ENCODE data around the gene RBMS1. TPM values are rescaled to one million over a fixed set of nuclear protein-coding genes. Genes with fewer than 3 reads are reported as not detected.
A peak's percentile ranks its signal among the peaks of the same experiment; 100 is the strongest.

RBMS1 gene
- total RNA-seq, 1 experiment from 2014 or later: 61.9 TPM

DNA sequence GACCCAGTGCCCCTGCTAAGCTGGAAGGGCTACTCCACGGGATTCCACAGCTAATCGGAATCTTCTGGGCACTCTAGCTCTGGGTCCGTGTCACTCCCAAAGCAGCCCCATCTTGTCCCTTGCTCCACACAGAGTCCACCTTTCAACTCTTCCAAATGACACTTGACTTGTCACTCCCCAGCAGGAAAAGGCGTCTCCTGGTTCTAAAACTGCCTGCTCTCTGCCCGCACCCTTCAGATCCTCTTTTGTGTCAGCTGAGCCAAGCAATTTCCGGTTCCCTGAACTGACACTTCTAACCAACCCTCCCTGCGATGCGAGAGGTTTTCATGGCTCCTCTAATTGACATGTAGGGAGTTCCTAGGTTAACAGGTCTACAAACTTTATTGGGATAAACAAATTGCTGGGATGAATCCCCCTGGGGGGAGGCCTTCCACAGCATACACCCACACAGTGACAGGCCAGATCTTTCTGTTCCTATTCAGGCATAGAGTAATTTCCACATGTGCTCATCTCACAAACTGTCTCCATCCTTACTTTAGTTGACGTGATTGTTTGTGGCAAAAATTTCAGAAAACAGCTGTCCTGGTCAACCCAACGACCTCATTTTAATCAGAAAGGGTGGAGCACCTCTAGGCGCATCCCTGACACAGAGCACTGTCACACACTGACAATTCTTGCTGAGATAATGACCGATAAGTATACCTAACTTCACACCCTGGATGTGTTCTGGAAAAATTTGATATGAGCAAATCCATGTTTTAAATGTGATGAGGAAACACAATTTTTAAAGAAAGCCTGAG lies 104.9 kb downstream of the RBMS1 start:
- intact Hi-C loops (cut with micrococcal nuclease; ENCODE audit: unreplicated experiment): no loop called here
- peaks cover 41% of the 10 kb centered on the region for H3K4me1 Mint-ChIP-seq (ENCODE audit: low read depth, unreplicated experiment)
- no peak overlapping the region for H3K4me3 Mint-ChIP-seq (ENCODE audit: low read depth, unreplicated experiment)
- peaks cover 11% of the 10 kb centered on the region for H3K36me3 Mint-ChIP-seq (ENCODE audit: insufficient read depth, unreplicated experiment)
- no peaks in the 10 kb centered on the region for H3K9me3 Mint-ChIP-seq (ENCODE audit: low read depth, unreplicated experiment)
- no TSS peak for BruUV-seq (replicated peaks)
- H3K27me3 Mint-ChIP-seq (ENCODE audit: unreplicated experiment): no peaks in the 10 kb centered on the region
- TF ChIP-seq, protein P1, sequence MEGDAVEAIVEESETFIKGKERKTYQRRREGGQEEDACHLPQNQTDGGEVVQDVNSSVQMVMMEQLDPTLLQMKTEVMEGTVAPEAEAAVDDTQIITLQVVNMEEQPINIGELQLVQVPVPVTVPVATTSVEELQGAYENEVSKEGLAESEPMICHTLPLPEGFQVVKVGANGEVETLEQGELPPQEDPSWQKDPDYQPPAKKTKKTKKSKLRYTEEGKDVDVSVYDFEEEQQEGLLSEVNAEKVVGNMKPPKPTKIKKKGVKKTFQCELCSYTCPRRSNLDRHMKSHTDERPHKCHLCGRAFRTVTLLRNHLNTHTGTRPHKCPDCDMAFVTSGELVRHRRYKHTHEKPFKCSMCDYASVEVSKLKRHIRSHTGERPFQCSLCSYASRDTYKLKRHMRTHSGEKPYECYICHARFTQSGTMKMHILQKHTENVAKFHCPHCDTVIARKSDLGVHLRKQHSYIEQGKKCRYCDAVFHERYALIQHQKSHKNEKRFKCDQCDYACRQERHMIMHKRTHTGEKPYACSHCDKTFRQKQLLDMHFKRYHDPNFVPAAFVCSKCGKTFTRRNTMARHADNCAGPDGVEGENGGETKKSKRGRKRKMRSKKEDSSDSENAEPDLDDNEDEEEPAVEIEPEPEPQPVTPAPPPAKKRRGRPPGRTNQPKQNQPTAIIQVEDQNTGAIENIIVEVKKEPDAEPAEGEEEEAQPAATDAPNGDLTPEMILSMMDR (IDR thresholded peaks at IDR 0.05; ENCODE audit: unreplicated experiment): no peak
- DNase-seq: no peak
- no peak overlapping the region for H3K27ac Mint-ChIP-seq (ENCODE audit: unreplicated experiment)
- CTCF ChIA-PET: no interaction called here

DNA sequence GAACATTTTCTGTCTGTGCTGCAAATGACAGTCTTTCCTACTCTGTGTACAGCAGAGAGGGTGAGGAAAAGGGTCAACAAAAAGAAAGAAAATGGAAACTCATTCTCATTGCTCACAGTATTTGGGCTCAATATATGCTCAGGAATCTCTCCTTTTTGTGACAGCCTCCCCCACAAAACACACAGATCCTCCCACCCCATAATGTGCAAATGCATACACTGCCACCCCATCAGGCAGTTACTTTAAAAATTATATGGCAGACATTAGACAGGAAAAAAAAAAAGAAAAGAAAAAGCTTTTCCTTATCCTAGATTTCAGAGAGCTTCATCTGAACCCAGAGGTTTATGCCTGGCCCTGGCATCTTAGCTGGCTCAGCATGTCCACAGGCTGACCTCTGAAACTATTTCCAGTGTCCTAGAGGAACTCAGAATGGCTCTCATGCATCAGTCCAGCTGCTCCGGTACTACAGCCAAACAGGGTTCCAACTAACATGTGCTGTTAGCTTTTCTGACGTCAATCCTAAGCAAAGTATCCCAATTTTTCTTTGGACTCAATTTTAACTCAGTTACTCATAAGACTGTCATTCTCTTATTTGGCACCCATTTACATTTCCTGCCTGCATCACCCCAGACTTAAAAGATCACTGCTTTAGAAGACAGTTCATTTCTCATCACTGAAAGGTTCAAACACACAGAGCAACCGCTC lies 105.9 kb downstream of the RBMS1 start:
- no peak for DNase-seq
- Mint-ChIP-seq H3K4me1 (ENCODE audit: low read depth, unreplicated experiment) (peaks cover 41% of the 10 kb centered on the region), H3K4me3 (ENCODE audit: low read depth, unreplicated experiment) (no peak overlapping the region), H3K9me3 (ENCODE audit: low read depth, unreplicated experiment) (no peaks in the 10 kb centered on the region), H3K27ac (ENCODE audit: unreplicated experiment) (no peak overlapping the region), H3K36me3 (ENCODE audit: insufficient read depth, unreplicated experiment) (peaks cover 10% of the 10 kb centered on the region), H3K27me3 (ENCODE audit: unreplicated experiment) (no peaks in the 10 kb centered on the region)
- intact Hi-C loops (cut with micrococcal nuclease; ENCODE audit: unreplicated experiment): no loop called here
- BruUV-seq (replicated peaks): no TSS peak
- CTCF ChIA-PET: no interaction called here
- TF ChIP-seq, protein P1 (IDR thresholded peaks at IDR 0.05; ENCODE audit: unreplicated experiment): no peak

DNA sequence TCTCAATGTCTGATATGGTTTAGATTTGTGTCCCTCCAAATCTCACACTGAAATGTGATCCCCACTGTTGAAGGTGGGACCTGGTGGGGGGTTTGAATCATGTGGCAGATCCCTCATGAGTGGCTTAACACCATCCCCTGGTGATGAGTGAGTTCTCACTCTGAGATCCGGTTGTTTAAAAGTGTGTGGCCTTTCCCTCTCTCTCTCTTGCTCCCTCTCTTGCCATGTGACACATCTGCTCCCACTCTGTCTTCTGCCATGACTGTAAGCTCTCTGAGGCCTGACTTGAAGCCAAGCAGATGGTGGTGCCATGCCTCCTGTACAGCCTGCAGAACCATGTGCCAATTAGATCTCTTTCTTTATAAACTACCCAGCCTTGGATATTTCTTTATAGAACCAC lies 108.8 kb downstream of the RBMS1 start:
- Mint-ChIP-seq H3K36me3 (ENCODE audit: insufficient read depth, unreplicated experiment) (peaks cover 5% of the 10 kb centered on the region), H3K9me3 (ENCODE audit: low read depth, unreplicated experiment) (no peaks in the 10 kb centered on the region), H3K4me1 (ENCODE audit: low read depth, unreplicated experiment) (peaks cover 52% of the 10 kb centered on the region), H3K27ac (ENCODE audit: unreplicated experiment) (no peak overlapping the region), H3K4me3 (ENCODE audit: low read depth, unreplicated experiment) (no peak overlapping the region), H3K27me3 (ENCODE audit: unreplicated experiment) (no peaks in the 10 kb centered on the region)
- intact Hi-C loops (cut with micrococcal nuclease; ENCODE audit: unreplicated experiment): no loop called here
- TF ChIP-seq, protein P1 (IDR thresholded peaks at IDR 0.05; ENCODE audit: unreplicated experiment): no peak
- no peak for DNase-seq
- CTCF ChIA-PET: interaction anchor here (0.7 kb wide), 1 partner anchor 139 kb away, joined by 3 read pairs; no protein-coding TSS in a partner anchor
- BruUV-seq (replicated peaks): no TSS peak

DNA sequence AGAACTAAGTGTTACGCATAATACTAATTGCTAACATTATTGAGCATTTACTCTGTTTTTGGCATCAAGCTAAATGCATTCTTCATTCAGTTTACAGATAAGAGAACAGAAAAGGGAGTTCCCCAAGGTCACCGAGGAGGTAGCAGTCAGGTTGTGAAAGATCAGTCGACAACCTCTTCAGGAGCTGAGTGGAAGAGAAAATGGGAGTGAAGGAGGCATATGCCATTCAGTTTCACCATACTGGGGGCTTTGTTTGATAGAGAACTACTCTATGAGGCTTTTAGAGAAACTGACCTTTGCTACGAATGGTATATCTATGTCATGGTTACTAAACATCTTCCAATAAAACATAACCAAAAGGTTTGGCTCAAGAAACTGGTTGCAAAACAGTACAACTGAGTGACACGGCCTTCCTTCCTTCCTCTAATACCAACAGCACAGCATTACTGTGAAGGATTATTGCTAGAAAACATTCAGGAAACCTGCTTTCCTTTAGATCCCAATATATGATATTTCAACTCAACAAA lies 112.1 kb downstream of the RBMS1 start:
- intact Hi-C loops (cut with micrococcal nuclease; ENCODE audit: unreplicated experiment): no loop called here
- no peak for DNase-seq
- no peak overlapping the region for H3K4me3 Mint-ChIP-seq (ENCODE audit: low read depth, unreplicated experiment)
- BruUV-seq (replicated peaks): no TSS peak
- peaks cover 5% of the 10 kb centered on the region for H3K36me3 Mint-ChIP-seq (ENCODE audit: insufficient read depth, unreplicated experiment)
- H3K4me1 Mint-ChIP-seq (ENCODE audit: low read depth, unreplicated experiment): peaks cover 38% of the 10 kb centered on the region
- H3K27ac Mint-ChIP-seq (ENCODE audit: unreplicated experiment): peak overlapping the region; percentile 10
- no peaks in the 10 kb centered on the region for H3K9me3 Mint-ChIP-seq (ENCODE audit: low read depth, unreplicated experiment)
- CTCF ChIA-PET: interaction anchor here (0.7 kb wide), 1 partner anchor 28 kb away, joined by 3 read pairs; no protein-coding TSS in a partner anchor
- H3K27me3 Mint-ChIP-seq (ENCODE audit: unreplicated experiment): no peaks in the 10 kb centered on the region
- TF ChIP-seq, protein P1 (IDR thresholded peaks at IDR 0.05; ENCODE audit: unreplicated experiment): no peak

All from Calu3 (cell line).